ENCODE data around the gene ASB17.

- TF ChIP-seq, protein P1, sequence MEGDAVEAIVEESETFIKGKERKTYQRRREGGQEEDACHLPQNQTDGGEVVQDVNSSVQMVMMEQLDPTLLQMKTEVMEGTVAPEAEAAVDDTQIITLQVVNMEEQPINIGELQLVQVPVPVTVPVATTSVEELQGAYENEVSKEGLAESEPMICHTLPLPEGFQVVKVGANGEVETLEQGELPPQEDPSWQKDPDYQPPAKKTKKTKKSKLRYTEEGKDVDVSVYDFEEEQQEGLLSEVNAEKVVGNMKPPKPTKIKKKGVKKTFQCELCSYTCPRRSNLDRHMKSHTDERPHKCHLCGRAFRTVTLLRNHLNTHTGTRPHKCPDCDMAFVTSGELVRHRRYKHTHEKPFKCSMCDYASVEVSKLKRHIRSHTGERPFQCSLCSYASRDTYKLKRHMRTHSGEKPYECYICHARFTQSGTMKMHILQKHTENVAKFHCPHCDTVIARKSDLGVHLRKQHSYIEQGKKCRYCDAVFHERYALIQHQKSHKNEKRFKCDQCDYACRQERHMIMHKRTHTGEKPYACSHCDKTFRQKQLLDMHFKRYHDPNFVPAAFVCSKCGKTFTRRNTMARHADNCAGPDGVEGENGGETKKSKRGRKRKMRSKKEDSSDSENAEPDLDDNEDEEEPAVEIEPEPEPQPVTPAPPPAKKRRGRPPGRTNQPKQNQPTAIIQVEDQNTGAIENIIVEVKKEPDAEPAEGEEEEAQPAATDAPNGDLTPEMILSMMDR (IDR thresholded peaks at IDR 0.05; ENCODE audit: poor library complexity) = no peak
- no peak for TF ChIP-seq EZH2 (IDR thresholded peaks at IDR 0.05; ENCODE audit: borderline replicate concordance)
Measured at GRCh38 chr1:75879985-75880384, 52.2 kb downstream of the ASB17 start.

Data from hepatocyte (in vitro differentiated cells).